AG09309 (cell line): ENCODE measurements around the gene EP400.
A peak's percentile ranks its signal among the peaks of the same experiment; 100 is the strongest.

Experiments used
- DNase-seq: peaks from one replicate; pipeline ENCODE4 v3.0.0-alpha.2; 2010; ENCODE audit warnings: low read depth
- H3K4me3 ChIP-seq: 2 replicates; pipeline ENCODE4 v1.5.1; 2011; ENCODE audit warnings: mild to moderate bottlenecking, low read depth, low read length, moderate library complexity; ENCODE audit not compliant: control insufficient read depth
- TF ChIP-seq, protein P1 (sequence below): IDR thresholded peaks from 2 replicates; pipeline ENCODE4 v1.5.1; 2011; ENCODE audit warnings: mild to moderate bottlenecking, low read depth, low read length, inconsistent platforms; ENCODE audit not compliant: insufficient read depth, control insufficient read depth; ENCODE audit errors: missing control alignments

Gene EP400

DNA sequence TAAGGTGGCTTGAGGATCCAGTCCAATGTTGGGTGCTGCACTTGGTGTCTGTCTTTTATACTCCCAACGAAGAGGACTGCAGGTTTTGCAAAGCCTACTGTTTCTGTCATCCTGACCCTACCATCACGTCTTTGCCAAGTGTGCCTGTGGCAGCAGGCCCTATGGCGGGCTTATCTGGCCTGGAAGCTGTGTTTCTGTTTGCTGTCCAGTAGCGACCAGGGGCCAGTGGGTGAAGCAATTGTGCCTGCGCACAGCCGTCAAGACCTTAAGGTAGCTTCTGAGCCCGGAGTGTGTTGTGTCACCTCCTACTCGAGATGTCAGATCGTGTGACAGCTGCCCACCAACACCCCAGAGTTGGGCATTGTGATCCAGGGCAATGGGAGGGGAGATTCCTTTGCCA lies 131.7 kb downstream of the EP400 start:
- H3K4me3 ChIP-seq, result no peak overlapping the region
- DNase-seq, result no peak
- TF ChIP-seq, protein P1, sequence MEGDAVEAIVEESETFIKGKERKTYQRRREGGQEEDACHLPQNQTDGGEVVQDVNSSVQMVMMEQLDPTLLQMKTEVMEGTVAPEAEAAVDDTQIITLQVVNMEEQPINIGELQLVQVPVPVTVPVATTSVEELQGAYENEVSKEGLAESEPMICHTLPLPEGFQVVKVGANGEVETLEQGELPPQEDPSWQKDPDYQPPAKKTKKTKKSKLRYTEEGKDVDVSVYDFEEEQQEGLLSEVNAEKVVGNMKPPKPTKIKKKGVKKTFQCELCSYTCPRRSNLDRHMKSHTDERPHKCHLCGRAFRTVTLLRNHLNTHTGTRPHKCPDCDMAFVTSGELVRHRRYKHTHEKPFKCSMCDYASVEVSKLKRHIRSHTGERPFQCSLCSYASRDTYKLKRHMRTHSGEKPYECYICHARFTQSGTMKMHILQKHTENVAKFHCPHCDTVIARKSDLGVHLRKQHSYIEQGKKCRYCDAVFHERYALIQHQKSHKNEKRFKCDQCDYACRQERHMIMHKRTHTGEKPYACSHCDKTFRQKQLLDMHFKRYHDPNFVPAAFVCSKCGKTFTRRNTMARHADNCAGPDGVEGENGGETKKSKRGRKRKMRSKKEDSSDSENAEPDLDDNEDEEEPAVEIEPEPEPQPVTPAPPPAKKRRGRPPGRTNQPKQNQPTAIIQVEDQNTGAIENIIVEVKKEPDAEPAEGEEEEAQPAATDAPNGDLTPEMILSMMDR, result no peak

DNA sequence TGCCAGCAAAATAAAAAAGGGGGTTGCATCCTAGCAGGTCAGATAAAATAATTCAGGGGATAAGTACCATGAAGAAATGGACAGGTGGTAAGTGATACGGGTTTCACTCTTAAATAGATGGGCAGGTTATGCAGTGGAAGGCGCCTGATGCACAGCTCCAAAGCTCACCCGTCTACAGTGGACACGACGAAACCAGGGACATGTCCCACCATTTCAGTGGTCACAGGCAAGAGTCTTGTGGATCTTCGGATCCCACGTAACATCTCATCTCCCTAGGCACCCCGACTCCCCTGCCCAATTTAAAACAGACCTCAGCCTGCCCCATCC lies 133.8 kb downstream of the EP400 start:
- TF ChIP-seq, protein P1, result no peak
- H3K4me3 ChIP-seq, result peak overlapping the region; percentile 42
- no peak for DNase-seq

DNA sequence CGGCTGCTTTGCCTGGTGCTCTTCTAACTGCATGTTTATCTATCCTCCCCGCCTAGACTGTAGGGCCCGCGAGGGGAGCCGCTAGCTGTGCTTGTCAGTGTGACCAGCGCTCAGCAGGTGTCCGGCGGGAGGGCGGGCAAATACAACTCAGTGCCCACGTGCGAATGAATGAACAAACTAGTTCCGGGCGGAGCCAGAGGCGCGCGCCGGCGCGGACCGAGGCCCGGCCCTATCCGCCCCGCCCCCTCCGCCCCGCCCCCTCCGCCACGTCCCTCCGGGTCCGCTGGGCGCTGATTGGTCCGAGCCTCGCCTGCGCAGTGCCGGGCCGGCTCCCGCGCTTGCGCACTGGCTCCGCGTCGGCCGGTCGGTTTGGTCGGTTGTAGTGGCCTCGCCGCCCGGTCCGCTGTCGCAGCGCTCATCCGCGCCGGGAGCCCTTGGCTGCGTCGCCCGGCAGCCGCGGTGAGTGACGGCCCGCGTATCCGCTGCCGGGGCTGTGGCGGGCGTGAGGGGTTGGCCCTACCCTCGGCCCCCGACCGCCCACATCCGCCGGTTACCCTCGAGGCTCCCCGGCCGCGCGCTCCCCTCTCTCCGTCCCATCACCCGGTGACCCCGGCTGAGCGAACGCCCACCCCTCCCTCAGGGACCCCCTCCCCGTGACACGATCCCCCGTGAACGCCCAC lies 134.3 kb downstream of the EP400 start:
- peak; percentile 27 for DNase-seq
- peak overlapping the region; percentile 92 for H3K4me3 ChIP-seq
- TF ChIP-seq, protein P1, result no peak

DNA sequence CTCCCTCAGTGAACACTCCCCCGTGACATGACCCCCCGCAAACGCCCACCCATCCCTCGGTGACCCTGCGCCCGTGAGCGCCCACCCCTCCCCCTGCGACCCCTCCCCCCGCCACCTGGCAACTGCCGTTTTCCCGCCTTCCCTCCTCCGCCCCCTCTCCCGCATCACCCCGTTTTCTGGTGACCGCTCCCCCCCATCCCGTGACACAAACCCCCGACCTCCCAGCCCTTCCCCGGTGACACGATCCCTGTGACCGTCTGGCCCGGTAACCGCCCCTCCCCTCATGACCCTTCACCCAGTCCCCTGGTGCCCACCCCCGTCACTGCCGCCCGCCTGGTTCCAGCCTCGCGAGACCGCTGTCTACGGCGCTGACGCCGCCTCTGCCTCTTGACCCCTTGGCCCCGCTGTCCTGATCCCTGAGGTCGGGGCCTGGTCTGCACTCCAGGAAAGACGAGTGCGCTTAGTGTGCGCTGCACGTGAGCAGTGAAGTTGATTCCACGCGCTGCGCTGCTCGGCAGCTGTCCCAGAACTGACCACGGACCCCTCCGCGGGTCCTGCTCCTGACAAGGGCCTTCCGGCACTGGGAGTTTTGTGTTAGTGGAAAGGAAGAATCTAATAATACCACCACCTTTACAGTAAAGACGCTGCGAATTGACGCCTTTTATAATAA lies 135.0 kb downstream of the EP400 start:
- DNase-seq, result no peak
- peak overlapping the region; percentile 92 for H3K4me3 ChIP-seq
- TF ChIP-seq, protein P1, result no peak

DNA sequence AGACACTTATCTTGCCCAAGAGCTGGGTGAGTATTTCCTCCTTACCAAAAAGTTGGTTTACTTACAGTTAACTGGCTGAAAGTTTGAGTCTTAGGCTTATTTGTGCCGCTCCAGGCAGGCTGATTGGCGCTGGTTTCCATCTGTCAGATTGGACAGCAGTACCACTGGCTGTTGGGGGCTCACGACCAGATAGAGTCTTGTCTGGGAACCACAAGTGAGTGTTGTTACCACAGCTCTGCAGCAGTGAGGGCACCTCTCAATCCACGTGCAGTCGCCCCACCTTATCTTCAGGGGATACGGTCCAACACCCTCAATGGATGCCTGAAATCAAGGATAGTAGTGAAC lies 135.5 kb downstream of the EP400 start:
- TF ChIP-seq, protein P1, result no peak
- H3K4me3 ChIP-seq, result peak overlapping the region; percentile 92
- DNase-seq, result no peak

DNA sequence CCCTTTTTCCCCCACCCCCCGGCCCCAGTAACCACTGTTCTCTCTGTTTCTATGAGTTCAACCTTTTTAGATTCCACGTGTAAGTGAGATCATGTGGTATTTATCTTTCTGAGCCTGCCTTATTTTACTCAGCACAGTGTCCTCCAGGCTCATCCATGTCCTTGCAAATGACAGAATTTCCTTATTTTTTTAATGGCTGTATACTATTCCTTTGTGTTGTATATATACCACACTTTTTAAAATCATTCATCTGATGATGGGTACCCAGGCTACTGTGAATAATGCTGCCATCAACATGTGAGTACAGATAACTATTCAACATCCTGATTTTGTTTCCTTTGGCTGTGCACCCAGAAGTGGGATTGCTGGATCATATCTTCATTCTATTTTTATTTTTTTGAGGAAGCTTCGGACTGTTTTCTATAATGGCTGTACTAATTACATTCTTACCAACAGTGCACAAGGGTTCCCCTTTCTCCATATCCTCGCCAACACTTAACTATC lies 139.7 kb downstream of the EP400 start:
- no peak for DNase-seq
- TF ChIP-seq, protein P1, result no peak
- no peak overlapping the region for H3K4me3 ChIP-seq
